ENCODE measurements around the gene ZNF71. TPM values are rescaled to one million over a fixed set of nuclear protein-coding genes. Genes with fewer than 3 reads are reported as not detected.

The ZNF71 gene
- total RNA-seq, 1 donor from 2014 or later: 15.8 TPM

Other genes starting within 250 kb of the ZNF71 start
- 1.2 and 4.2 TPM in 2 replicates for gene ZNF582, start 201.8 kb upstream of the ZNF71 start, total RNA-seq
- 4.0 and 7.2 TPM in 2 replicates for gene ZNF583, start 191.0 kb upstream of the ZNF71 start, total RNA-seq
- gene ZNF667, start 118.0 kb upstream of the ZNF71 start, total RNA-seq: 3.3 and 13.4 TPM in 2 replicates
- 2.1 and 10.1 TPM in 2 replicates for gene ZNF471, start 87.4 kb upstream of the ZNF71 start, total RNA-seq
- gene ZFP28, start 56.4 kb upstream of the ZNF71 start, total RNA-seq: 8.7 and 10.9 TPM in 2 replicates
- 3.8 and 8.2 TPM in 2 replicates for gene ZNF470, start 27.8 kb upstream of the ZNF71 start, total RNA-seq
- gene SMIM17, start 47.9 kb downstream of the ZNF71 start, total RNA-seq: 0.30 TPM in 1 of 2 replicates, not detected in the other
- gene ZNF835, start 76.5 kb downstream of the ZNF71 start, total RNA-seq: 0.69 and 2.0 TPM in 2 replicates
- 1.0 and 3.5 TPM in 2 replicates for gene PEG3, start 245.4 kb downstream of the ZNF71 start, total RNA-seq
- not detected in 2 replicates for gene ZIM2, start 245.4 kb downstream of the ZNF71 start, total RNA-seq